ENCODE data around the gene INPP5A.
"Not testable (repeated sequence)": the region's sequence is repeated elsewhere in the genome, so short reads cannot be mapped to it uniquely, and the experiment has no call there.

INPP5A gene

GRCh38 chr10:132777441-132777840, 239.9 kb downstream of the INPP5A start:
- no peak for DNase-seq

GRCh38 chr10:132779549-132780294, 242.1 kb downstream of the INPP5A start:
- no peak for DNase-seq

GRCh38 chr10:132780356-132780755, 242.8 kb downstream of the INPP5A start:
- DNase-seq: no peak

- no peak for DNase-seq
These were observed 244.0 kb downstream of the INPP5A start for GRCh38 chr10:132781556-132781955.

- DNase-seq: no peak
These were observed 245.8 kb downstream of the INPP5A start for GRCh38 chr10:132783165-132783939.

- no peak for DNase-seq
These were observed 246.6 kb downstream of the INPP5A start for GRCh38 chr10:132783940-132784865.

GRCh38 chr10:132784866-132785722, 247.5 kb downstream of the INPP5A start:
- DNase-seq: no peak

GRCh38 chr10:132785723-132786475, 248.3 kb downstream of the INPP5A start, which contains the start of gene NKX6-2:
NKX6-2 (minus strand) TSS chr10:132786147; CDS start chr10:132785948, 199 bp downstream.
- no peak for DNase-seq

GRCh38 chr10:132786476-132786883, 248.9 kb downstream of the INPP5A start:
- no peak for DNase-seq

- no peak for DNase-seq
These were observed 249.4 kb downstream of the INPP5A start for GRCh38 chr10:132786884-132787494.

GRCh38 chr10:132787495-132788179, 250.1 kb downstream of the INPP5A start:
- no peak for DNase-seq

GRCh38 chr10:132788180-132788830, 250.7 kb downstream of the INPP5A start:
- DNase-seq: no peak

GRCh38 chr10:132788831-132789219, 251.2 kb downstream of the INPP5A start:
- DNase-seq: no peak

GRCh38 chr10:132789659-132790148, 252.1 kb downstream of the INPP5A start:
- no peak for DNase-seq

- DNase-seq: no peak
These were observed 252.9 kb downstream of the INPP5A start for GRCh38 chr10:132790470-132790869.

GRCh38 chr10:132790934-132791829, 253.6 kb downstream of the INPP5A start:
- DNase-seq: no peak

- not testable (repeated sequence) for DNase-seq
These were observed 254.5 kb downstream of the INPP5A start for GRCh38 chr10:132792099-132792498.

GRCh38 chr10:132792796-132793195, 255.2 kb downstream of the INPP5A start:
- no peak for DNase-seq

All from NCI-H1105 treated with DMSO at 0.1 percent for 48 hours (cell line).